ENCODE measurements around the gene ARMC3. TPM values are rescaled to one million over a fixed set of nuclear protein-coding genes. Genes with fewer than 3 reads are reported as not detected.

The ARMC3 gene
- total and polyA plus RNA-seq, 4 donors, result 0.05 TPM; not detected in 3

- TF ChIP-seq REST (IDR thresholded peaks at IDR 0.05) (no peak), SP1 (IDR thresholded peaks at IDR 0.05) (no peak), RAD21 (IDR thresholded peaks at IDR 0.05) (no peak), EGR1 (IDR thresholded peaks at IDR 0.05; ENCODE audit: low read depth in 2 of 2) (no peak)
Observed at GRCh38 chr10:23013581-23014335, 85.9 kb downstream of the ARMC3 start (continued).

GRCh38 chr10:23015021-23015707, 87.3 kb downstream of the ARMC3 start:
- Histone ChIP-seq H3K27ac (ENCODE audit: low read depth in 1 of 2, low read length in 2 of 2) (no peak overlapping the region), H3K4me3 (ENCODE audit: low read depth in 1 of 3, low read length in 3 of 3) (no peak overlapping the region), H3K36me3 (ENCODE audit: control insufficient read depth in 4 of 4, insufficient read depth in 3 of 4, low read depth in 1 of 4, low read length in 3 of 4) (no peaks in the 10 kb centered on the region), H3K4me1 (ENCODE audit: control insufficient read depth in 4 of 4, insufficient read depth in 4 of 4, low read length in 3 of 4) (no peaks in the 10 kb centered on the region), H3K9me3 (ENCODE audit: control insufficient read depth in 4 of 4, low read length in 3 of 4) (no peaks in the 10 kb centered on the region), H3K9ac (ENCODE audit: low read depth in 1 of 2, low read length in 2 of 2) (no peak overlapping the region), H3K27me3 (ENCODE audit: control insufficient read depth in 4 of 4, insufficient read depth in 4 of 4, low read length in 3 of 4) (no peaks in the 10 kb centered on the region)
- 78% methylated on average over 7 of the region's 7 CpGs for WGBS
- TF ChIP-seq HNF4G (IDR thresholded peaks at IDR 0.05) (no peak), ATF3 (IDR thresholded peaks at IDR 0.05) (no peak)
- no peak for DNase-seq (ENCODE audit: low spot score)

GRCh38 chr10:23016636-23017035, 88.8 kb downstream of the ARMC3 start:
- no peaks in the 10 kb centered on the region for H3K4me1 ChIP-seq (ENCODE audit: control insufficient read depth in 4 of 4, insufficient read depth in 4 of 4, low read length in 3 of 4)
- no peak overlapping the region for H3K4me3 ChIP-seq (ENCODE audit: low read depth in 1 of 3, low read length in 3 of 3)
- no peak for TF ChIP-seq CTCF (IDR thresholded peaks at IDR 0.05; ENCODE audit: low read depth, low read length, missing input control)
- no peak for TF ChIP-seq FOXA1 (IDR thresholded peaks at IDR 0.05)
- no peak for TF ChIP-seq EGR1 (IDR thresholded peaks at IDR 0.05; ENCODE audit: low read depth in 2 of 2)
- no peak for TF ChIP-seq ATF3 (IDR thresholded peaks at IDR 0.05)
- no peak for TF ChIP-seq HNF4G (IDR thresholded peaks at IDR 0.05)
- no peak for TF ChIP-seq GABPA (IDR thresholded peaks at IDR 0.05 in 1 of 2, conservative IDR thresholded peaks at IDR 0.05 in 1 of 2)
- TF ChIP-seq ZBTB33 (IDR thresholded peaks at IDR 0.05), result no peak
- TF ChIP-seq MAX (IDR thresholded peaks at IDR 0.05), result no peak
- TF ChIP-seq HNF4A (conservative IDR thresholded peaks at IDR 0.05), result no peak
- TF ChIP-seq FOXA2 (IDR thresholded peaks at IDR 0.05), result no peak
- H3K36me3 ChIP-seq (ENCODE audit: control insufficient read depth in 4 of 4, insufficient read depth in 3 of 4, low read depth in 1 of 4, low read length in 3 of 4), result no peaks in the 10 kb centered on the region
- peaks cover 0 to 5% (median 1%) of the 10 kb centered on the region in 4 donors for H3K9me3 ChIP-seq (ENCODE audit: control insufficient read depth in 4 of 4, low read length in 3 of 4)
- no peak overlapping the region for H3K27ac ChIP-seq (ENCODE audit: low read depth in 1 of 2, low read length in 2 of 2)
- DNase-seq (ENCODE audit: low spot score), result no peak
- peaks cover 0 to 2% (median 0%) of the 10 kb centered on the region in 4 donors for H3K27me3 ChIP-seq (ENCODE audit: control insufficient read depth in 4 of 4, insufficient read depth in 4 of 4, low read length in 3 of 4)
- no peak overlapping the region for H3K9ac ChIP-seq (ENCODE audit: low read depth in 1 of 2, low read length in 2 of 2)
- 68% methylated on average over 3 of the region's 3 CpGs for WGBS

All from liver (tissue), 9 donors.